Choroid plexus epithelial cell (primary cell): ENCODE measurements around the gene FGF9.

Source experiments
- DNase-seq: peaks from one replicate; pipeline ENCODE4 v3.0.0-alpha.2; 2010; ENCODE audit warnings: low read depth
- H3K4me3 ChIP-seq: 2 replicates; pipeline ENCODE4 v1.5.1; 2011; ENCODE audit warnings: low read depth, mild to moderate bottlenecking, control low read depth, low read length, moderate library complexity
- TF ChIP-seq, protein P1 (sequence below): conservative IDR thresholded peaks from 2 replicates; pipeline ENCODE4 v1.5.1; 2011; ENCODE audit warnings: low read depth, mild to moderate bottlenecking, control low read depth, inconsistent platforms, low read length, moderate library complexity

Gene FGF9

GRCh38 chr13:21733475-21734263, 62.8 kb downstream of the FGF9 start:
- no peak overlapping the region for H3K4me3 ChIP-seq
- TF ChIP-seq, protein P1, sequence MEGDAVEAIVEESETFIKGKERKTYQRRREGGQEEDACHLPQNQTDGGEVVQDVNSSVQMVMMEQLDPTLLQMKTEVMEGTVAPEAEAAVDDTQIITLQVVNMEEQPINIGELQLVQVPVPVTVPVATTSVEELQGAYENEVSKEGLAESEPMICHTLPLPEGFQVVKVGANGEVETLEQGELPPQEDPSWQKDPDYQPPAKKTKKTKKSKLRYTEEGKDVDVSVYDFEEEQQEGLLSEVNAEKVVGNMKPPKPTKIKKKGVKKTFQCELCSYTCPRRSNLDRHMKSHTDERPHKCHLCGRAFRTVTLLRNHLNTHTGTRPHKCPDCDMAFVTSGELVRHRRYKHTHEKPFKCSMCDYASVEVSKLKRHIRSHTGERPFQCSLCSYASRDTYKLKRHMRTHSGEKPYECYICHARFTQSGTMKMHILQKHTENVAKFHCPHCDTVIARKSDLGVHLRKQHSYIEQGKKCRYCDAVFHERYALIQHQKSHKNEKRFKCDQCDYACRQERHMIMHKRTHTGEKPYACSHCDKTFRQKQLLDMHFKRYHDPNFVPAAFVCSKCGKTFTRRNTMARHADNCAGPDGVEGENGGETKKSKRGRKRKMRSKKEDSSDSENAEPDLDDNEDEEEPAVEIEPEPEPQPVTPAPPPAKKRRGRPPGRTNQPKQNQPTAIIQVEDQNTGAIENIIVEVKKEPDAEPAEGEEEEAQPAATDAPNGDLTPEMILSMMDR, result no peak
- no peak for DNase-seq

DNA sequence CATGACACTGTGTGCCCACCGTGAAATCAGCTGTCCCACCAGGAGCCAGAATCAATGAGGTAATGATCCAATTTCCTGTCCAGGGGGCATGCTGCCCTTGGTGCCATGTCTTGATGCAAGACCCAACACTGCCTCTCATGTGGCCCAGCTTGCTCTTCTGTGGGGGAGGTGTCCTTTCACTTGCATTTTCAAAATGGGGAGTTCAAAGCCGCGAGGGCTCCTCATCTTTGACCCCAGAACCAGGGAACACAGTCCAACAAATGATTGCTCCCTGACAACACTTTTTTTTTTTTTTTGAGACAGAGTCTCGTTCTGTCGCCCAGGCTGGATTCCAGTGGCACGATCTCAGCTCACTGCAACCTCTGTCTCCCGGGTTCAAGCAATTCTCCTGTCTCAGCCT, 64.1 kb downstream of the FGF9 start:
- DNase-seq, result no peak
- TF ChIP-seq, protein P1, result no peak
- H3K4me3 ChIP-seq, result no peak overlapping the region

DNA sequence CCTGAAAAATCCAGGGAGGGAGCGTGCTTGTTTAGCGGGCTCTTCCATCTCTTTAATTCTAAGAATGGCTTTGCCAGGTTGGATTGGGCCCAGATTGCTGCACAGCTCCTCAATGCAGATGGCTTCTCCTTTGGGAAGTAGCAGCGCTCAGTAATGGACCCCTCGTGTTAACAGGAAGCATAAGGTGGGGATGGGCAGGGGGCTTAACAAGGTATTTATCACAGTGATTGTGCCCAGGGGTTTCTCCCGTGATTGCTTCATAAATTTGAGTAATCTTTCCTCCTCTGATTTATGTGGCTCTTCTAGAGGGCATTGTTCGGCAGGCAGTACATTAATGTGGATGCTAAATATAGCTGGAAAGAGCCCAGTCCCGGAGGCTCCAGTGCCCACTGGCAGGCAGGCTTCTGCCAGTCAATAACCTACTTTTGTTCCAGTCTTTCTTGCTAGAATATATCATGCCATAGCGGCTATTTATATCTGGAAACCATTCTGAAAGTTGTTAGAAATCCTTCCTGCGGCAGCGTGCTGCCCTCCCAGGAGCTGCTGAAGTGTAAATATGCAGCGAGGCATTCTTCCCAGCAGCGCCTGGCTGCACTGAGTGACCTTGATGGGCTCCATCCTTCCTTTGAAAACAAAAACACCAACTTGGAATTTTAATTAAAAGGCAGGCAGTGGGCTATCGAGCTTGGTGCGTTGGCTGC, 65.0 kb downstream of the FGF9 start:
- no peak overlapping the region for H3K4me3 ChIP-seq
- DNase-seq, result no peak
- TF ChIP-seq, protein P1, result no peak

DNA sequence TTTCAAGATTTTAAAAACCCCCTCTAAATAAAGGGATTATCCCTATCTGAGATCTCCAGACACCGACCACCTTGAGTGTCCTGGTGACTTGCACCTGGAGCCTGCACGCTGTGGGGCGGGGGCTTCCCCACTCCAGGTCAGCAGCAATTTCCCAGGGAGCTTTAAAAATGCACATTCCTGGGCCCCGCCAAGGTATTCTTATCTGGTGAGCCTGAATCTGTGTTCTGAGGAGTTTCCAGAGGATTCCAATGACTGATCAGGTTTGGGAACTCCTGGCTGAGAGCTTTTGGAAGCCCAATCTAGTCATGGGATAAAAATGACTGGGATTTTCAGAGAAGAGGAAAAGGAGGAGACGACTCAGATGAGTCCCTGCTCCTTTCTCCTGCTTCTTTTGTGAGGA, 66.1 kb downstream of the FGF9 start:
- H3K4me3 ChIP-seq, result no peak overlapping the region
- TF ChIP-seq, protein P1, result no peak
- no peak for DNase-seq

DNA sequence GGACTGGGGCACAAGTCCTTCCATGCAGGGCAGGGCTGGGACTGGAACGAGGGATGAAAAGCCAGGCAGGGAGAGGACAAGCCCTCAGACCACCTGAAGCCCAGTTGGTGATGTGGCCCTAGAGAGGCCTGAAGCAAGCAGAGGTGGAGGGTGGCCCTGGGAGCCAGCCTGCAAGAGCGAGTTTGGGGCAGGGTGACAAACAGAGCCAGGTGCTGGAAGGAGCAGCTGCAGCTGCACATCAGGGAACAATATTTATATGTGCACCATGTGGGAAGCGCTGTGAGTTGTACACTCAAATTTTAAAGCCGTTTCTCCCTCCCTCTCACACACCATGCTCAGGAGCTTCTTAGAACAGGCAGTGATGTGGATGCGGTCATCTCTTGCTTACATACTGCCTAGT, 67.8 kb downstream of the FGF9 start:
- TF ChIP-seq, protein P1, result no peak
- no peak for DNase-seq
- H3K4me3 ChIP-seq, result no peak overlapping the region

GRCh38 chr13:21739771-21740170, 68.9 kb downstream of the FGF9 start:
- no peak overlapping the region for H3K4me3 ChIP-seq
- no peak for DNase-seq
- TF ChIP-seq, protein P1, result no peak
